ENCODE data around the gene RAB28. TPM values are rescaled to one million over a fixed set of nuclear protein-coding genes. Genes with fewer than 3 reads are reported as not detected.

Gene RAB28
- total RNA-seq, 1 experiment from 2014 or later: 19.8 TPM

GRCh38 chr4:13495753-13496152 is 11.6 kb upstream of the RAB28 start:
- H4K5ac ChIP-seq (ENCODE audit: insufficient read length, low read depth, low read length): no peak overlapping the region
- no peak overlapping the region for H3K4me2 ChIP-seq (ENCODE audit: insufficient read depth, insufficient read length, low read length)
- Mint-ChIP-seq H3K4me3 (no peak overlapping the region), H3K4me1 (peaks cover 6% of the 10 kb centered on the region in 2 experiments; a peak in 1 of 4 replicates), H3K27ac (no peak overlapping the region), H3K27me3 (ENCODE audit: low read depth) (no peaks in the 10 kb centered on the region), H3K9me3 (no peaks in the 10 kb centered on the region), H3K36me3 (ENCODE audit: insufficient read depth in 1 of 3, low read depth in 3 of 3) (no peaks in the 10 kb centered on the region)
- no peak overlapping the region for H2BK12ac ChIP-seq (ENCODE audit: insufficient read length, low read depth, low read length)
- H3K79me1 ChIP-seq (ENCODE audit: insufficient read depth, low read depth, low read length, poor library complexity, severe bottlenecking): no peaks in the 10 kb centered on the region
- H3K4ac ChIP-seq (ENCODE audit: low read depth, low read length): no peak overlapping the region
- no peak overlapping the region for H3K9ac ChIP-seq (ENCODE audit: extremely low read depth, insufficient read length, low read length)
- H4K91ac ChIP-seq (ENCODE audit: insufficient read length, low read depth, low read length): no peak overlapping the region
- H4K8ac ChIP-seq (replicated peaks; ENCODE audit: insufficient read length, low read depth, low read length): no peak overlapping the region
- H3K56ac ChIP-seq (ENCODE audit: insufficient read length, low read depth, low read length): no peak overlapping the region
- no peaks in the 10 kb centered on the region for H3K9me3 ChIP-seq (ENCODE audit: control insufficient read depth, low read depth, low read length)
- H2AK5ac ChIP-seq (ENCODE audit: insufficient read length, low read length): no peak overlapping the region
- no peak overlapping the region for H3T11ph ChIP-seq (ENCODE audit: low read length)
- no peaks in the 10 kb centered on the region for H3K23me2 ChIP-seq (ENCODE audit: insufficient read length, low read depth, low read length, poor library complexity, severe bottlenecking)
- H2BK15ac ChIP-seq (ENCODE audit: low read depth, low read length): no peak overlapping the region
- H3K14ac ChIP-seq (ENCODE audit: insufficient read depth, low read length): no peak overlapping the region
- H2BK120ac ChIP-seq (ENCODE audit: low read depth, low read length, poor library complexity, severe bottlenecking): no peak overlapping the region
- WGBS (ENCODE audit: extremely low coverage, insufficient read length, low lambda C conversion rate): no CpG with 5 or more reads among the region's 1 CpG
- H3K27ac ChIP-seq (ENCODE audit: insufficient read length, low read depth, low read length): no peak overlapping the region
- no peak for DNase-seq
- no peak overlapping the region for H2BK20ac ChIP-seq (ENCODE audit: low read depth, low read length, poor library complexity, severe bottlenecking)
- H3K79me2 ChIP-seq (ENCODE audit: insufficient read depth, low read length): no peaks in the 10 kb centered on the region
- no peaks in the 10 kb centered on the region for H4K20me1 ChIP-seq (ENCODE audit: control insufficient read depth, insufficient read depth, insufficient read length)
- TF ChIP-seq, protein P1, sequence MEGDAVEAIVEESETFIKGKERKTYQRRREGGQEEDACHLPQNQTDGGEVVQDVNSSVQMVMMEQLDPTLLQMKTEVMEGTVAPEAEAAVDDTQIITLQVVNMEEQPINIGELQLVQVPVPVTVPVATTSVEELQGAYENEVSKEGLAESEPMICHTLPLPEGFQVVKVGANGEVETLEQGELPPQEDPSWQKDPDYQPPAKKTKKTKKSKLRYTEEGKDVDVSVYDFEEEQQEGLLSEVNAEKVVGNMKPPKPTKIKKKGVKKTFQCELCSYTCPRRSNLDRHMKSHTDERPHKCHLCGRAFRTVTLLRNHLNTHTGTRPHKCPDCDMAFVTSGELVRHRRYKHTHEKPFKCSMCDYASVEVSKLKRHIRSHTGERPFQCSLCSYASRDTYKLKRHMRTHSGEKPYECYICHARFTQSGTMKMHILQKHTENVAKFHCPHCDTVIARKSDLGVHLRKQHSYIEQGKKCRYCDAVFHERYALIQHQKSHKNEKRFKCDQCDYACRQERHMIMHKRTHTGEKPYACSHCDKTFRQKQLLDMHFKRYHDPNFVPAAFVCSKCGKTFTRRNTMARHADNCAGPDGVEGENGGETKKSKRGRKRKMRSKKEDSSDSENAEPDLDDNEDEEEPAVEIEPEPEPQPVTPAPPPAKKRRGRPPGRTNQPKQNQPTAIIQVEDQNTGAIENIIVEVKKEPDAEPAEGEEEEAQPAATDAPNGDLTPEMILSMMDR (conservative IDR thresholded peaks at IDR 0.05): no peak
- H3K27me3 ChIP-seq (ENCODE audit: insufficient read depth, low read length): no peaks in the 10 kb centered on the region
- H2AFZ ChIP-seq (ENCODE audit: low read length): no peak overlapping the region
- no peak overlapping the region for H3K18ac ChIP-seq (ENCODE audit: insufficient read length, low read depth, low read length)
- no peak overlapping the region for H2BK5ac ChIP-seq (ENCODE audit: insufficient read length, low read length)
- no peaks in the 10 kb centered on the region; the same call in 1 of the 2 replicates for H3K4me1 ChIP-seq (ENCODE audit: insufficient read depth, low read length)
- H3K23ac ChIP-seq (ENCODE audit: insufficient read length, low read depth, low read length): no peak overlapping the region
